GM19193 (cell line): ENCODE measurements around the gene RGS2.

Source experiments
- POLR2A ChIP-seq: IDR thresholded peaks from 4 replicates; pipeline ENCODE4 v1.6.1; 2011; ENCODE audit not compliant: insufficient read depth, insufficient read length; ENCODE audit errors: extremely low read depth

The RGS2 gene

DNA sequence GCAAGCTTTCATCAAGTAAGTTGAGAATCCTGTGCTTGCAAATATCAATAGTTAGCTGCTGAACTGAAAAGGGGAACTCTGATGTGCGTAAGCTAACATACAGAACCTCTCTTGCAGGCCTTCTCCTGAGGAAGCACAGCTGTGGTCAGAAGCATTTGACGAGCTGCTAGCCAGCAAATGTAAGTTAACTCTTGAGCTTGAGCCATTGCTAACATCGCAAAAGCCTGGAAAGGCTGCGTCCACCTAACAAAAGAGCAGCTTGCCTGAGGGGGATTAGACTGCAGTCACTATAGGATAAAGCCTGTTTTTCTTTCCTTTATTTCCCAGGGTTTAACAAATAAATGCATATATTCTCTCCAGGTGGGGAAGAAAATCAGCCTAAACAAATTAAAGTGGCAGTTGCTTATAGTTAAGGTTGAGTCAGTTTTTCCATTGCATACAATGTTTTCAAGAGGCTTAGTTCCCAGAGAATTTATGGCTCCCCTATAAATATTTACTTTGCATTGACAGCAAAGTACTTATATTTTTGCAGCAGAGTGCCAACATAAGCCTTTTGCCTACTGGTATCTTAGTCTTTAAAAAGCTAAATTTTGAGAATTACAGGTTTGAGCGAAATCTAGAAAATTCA is 1.5 kb downstream of the RGS2 start:
- no peak for TF ChIP-seq POLR2A

DNA sequence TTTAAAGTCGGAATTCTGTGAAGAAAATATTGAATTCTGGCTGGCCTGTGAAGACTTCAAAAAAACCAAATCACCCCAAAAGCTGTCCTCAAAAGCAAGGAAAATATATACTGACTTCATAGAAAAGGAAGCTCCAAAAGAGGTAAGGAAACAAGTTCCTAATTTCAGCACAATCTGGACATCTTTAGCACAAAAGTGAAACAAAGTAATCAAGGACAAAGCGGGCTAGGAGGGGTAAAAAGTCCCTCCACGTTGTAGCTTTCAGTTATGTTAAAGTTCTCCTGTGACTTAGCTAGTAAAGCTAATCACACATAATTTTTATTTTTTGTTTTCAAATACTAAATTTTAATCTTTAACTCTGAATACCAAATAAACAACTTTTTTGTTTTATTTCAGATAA is 2.2 kb downstream of the RGS2 start:
- TF ChIP-seq POLR2A, result no peak

DNA sequence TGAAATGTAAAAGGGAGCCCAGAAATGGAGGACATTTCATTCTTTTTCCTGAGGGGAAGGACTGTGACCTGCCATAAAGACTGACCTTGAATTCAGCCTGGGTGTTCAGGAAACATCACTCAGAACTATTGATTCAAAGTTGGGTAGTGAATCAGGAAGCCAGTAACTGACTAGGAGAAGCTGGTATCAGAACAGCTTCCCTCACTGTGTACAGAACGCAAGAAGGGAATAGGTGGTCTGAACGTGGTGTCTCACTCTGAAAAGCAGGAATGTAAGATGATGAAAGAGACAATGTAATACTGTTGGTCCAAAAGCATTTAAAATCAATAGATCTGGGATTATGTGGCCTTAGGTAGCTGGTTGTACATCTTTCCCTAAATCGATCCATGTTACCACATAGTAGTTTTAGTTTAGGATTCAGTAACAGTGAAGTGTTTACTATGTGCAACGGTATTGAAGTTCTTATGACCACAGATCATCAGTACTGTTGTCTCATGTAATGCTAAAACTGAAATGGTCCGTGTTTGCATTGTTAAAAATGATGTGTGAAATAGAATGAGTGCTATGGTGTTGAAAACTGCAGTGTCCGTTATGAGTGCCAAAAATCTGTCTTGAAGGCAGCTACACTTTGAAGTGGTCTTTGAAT is 2.9 kb downstream of the RGS2 start:
- TF ChIP-seq POLR2A, result no peak

DNA sequence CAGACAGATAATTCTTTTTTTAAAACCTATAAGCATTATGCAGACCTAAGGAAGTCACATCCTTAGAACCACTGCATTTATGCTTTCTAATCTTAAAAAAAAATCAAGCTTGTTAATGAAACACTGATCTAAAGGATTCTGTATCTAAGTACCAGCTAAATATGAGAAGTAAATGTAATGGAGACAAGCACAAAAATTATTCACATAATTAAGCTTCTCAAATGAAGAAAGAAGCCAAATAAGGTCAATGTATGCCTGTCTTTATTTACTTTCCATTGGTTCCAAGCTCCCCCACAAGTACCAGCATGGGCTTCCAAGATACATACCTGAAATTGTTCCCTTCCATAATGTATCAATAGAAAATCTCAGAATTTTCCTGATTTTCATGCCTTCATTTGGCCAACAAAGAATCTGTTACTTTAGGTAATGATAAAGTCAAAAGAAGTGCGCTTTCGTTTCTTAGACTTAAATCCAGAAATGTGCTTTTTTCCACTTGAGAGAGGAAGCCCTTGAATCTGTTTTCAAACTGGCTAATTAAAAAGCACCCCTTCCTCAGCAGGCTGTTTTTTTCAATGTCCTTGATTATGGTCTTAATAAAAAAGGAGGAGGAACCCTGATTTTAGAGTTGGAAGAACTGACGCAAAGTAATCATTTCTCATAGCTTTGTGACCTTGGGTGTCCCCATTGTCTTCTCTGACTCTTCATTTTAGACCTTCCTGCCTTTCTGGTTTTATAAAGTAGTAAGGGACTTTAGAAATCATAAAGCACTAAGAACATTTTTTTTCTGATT is 3.8 kb downstream of the RGS2 start:
- no peak for TF ChIP-seq POLR2A

DNA sequence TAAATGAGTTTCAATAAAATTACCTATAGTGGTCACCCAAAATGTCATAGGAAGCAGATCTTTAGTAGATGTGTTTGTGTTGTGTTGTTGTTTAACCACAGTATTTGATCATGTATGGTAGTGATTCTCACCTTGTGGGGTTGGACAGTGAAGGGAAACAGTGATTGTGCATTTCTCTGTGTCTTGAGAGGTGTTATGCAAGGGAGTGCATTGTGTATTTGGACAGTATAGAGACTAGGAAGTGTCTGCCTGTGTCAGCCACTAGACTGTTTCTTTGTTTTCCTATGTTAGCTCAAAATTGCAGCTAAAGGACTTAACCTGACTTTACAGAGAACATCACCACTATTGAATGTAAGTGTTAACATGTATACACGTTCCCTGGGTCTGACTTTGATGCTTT is 6.0 kb downstream of the RGS2 start:
- TF ChIP-seq POLR2A, result no peak

DNA sequence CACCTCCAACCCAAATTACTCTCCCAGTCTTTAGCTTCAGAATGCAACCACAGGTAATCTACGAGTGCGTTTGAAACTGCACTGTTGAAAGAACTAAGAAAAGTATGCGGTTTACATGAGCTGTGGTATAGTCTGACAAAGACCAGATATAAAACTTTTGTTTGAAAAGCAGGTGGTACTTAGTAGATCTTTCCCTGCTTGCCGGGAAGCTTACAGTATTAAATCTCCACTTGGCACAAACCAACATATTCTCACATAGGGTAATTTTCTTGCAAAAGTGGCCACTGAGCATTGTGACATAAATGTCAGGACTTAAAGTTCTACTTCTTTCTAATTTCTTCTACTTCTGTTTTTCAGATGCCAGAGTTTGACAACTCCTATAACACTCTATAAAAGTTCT is 8.4 kb downstream of the RGS2 start:
- TF ChIP-seq POLR2A, result no peak

DNA sequence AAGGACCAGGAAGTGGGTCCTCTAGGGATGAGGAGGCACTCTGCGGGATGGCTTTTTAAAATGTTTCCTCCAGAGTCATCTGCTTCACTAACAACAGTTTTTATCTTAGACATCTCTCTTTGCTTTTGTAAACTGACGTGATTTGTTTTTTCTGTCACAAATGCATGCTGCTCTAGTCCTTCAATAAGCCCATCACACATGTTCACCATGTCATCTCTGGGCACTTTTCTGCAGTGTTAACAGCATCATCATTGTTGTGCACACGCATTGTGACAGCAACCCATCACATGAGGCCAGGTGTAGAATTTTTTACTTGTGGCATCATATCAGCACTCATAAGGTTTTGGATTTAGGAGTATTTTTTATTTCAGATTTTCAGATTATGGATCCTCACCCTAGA is 12.5 kb downstream of the RGS2 start:
- no peak for TF ChIP-seq POLR2A

DNA sequence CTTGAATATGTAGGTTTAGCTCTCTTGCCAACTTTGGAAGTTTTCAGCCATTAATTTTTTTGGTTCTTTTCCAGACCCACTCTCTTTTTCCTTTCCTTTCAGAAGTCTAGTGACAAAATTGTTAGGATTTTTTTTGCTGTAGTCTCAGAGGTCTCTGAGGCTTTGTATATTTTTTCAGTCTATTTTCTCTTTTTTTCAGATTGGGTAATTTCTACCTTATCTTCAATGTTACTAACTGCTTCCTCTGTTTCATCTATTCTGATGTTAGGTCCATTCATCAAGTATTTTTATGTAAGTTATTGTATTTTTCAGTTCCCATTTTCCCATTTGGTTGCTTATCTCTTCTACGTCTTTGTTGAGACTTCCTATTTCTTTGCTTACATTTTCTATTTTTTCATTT is 15.7 kb downstream of the RGS2 start:
- no peak for TF ChIP-seq POLR2A

DNA sequence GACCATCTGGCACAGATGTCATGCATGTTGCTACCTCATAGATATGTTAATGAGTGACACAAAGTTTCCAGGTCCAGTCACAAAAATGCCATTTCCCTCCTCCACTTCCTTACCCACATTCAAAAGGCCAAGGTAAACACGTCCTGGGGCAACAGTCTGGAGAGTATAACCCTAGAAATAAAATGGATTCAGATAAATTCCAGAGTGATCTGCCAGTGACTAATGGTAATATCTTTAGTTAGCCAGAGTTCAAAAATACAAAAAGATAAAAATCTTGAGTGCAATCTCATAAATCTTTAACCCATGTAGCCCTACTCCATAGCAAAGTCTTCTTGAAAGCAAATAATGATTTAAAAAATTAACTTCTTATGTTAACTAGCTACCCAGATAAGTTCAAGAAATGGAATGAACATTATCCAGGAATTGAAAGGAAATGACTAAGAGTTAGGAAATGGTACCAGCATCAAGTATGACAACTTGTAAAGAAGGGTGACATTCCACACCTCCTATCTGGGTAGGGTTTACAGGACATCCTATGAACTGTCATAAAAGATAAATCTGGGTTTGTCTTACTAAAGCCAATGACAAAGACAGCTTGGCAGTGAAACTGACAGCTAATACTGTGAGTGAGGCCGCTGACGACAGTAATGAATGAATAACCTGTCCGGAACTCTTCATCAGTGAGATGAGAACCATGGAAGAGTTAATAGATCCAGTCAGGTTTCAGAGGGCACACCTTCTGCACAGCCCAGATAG is 18.1 kb downstream of the RGS2 start:
- TF ChIP-seq POLR2A, result no peak

DNA sequence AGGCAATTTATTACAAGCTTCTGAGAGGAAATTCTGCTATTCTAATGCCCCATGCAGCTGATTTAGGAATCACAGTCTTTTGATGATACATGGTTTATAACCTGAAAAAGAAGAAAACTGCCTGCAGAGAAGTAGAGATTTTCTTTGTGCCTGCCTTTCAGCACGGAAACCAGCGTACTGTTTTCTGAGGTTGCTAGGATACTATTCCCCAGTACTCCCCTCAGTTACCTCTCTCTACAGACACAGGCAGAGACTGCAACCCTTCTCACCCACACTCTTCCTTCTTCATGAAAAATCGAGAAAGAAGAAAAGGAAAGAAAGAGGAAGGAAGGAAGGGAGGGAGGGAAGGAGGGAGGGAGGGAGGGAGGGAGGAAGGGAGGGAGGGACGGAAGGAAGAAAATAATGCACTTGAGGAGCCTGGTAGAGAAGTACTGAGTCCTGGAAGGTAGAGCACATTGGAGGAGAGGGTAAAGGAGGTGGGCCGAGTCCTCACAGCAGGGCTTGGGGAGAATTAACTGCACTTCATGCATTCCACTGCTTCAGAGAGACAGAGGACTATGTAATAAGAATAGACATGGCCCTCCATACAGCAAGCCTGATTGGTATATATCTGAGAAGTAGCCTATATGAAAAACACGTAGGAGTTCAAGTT is 21.9 kb downstream of the RGS2 start:
- TF ChIP-seq POLR2A, result no peak

DNA sequence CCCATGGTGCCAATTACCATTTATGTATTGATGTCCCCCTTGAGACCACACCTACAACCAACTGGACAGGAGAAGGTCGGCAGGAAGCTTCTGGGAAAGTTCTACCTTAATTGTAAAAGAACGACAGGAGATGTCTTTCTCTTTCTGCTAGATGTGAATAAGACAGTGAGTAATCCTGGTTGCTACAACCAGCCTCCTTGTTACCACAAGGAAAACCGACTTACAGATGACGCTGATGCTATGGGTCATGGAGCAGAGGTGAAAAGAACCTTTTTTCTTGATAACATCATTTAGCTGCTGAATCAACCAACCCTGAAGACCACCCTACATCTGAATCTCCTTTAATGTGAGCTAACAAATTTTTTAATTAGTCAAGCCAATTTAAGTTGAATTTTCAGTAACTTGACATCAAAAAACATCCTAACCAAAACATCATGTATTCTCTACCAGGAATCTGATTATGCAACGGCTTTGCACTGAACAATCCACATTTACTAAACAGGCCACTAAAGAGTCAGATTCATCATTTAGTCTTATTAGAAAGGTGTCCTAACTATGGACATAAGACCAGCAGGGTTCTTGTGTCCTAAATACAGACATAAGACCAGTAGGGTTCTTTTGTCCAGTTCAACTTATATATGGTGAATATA is 23.0 kb downstream of the RGS2 start:
- no peak for TF ChIP-seq POLR2A

DNA sequence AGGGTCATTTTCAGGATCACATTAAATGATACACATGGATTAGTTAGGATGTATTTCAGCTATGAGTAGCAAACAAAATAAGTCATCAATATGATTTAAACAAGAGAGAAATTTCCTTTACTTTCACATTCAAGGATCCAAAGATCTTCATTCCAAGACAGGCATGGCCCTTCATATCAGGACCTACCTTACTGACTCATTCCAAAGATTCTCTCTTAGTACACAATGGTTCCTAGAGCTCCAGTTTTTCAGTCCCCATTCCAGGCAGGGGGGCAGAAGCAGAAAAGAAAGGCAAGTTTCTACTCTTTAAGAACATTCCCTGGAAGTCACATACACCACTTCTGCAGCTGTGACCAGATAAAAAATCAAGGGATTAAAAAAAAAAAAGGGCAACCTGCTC is 23.7 kb downstream of the RGS2 start:
- TF ChIP-seq POLR2A, result no peak

DNA sequence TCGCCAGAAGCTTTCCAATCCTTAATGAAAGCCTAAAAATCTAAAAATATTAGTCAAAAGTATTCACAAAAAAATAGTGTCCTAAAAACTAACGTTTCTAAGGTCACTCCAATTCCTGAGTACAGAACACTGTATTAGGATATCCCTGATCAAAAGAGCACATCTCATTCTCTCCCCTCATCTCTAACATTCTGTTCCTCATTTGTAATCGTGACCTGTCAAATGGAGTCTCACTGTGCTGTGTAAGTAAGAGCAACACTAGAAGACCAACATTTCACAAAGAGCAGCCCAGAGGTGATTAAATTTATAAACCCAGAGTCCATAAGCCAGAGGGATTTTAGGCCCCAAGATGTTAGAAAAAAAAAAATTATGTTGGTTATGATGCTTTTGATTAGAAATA is 26.3 kb downstream of the RGS2 start:
- TF ChIP-seq POLR2A, result no peak

DNA sequence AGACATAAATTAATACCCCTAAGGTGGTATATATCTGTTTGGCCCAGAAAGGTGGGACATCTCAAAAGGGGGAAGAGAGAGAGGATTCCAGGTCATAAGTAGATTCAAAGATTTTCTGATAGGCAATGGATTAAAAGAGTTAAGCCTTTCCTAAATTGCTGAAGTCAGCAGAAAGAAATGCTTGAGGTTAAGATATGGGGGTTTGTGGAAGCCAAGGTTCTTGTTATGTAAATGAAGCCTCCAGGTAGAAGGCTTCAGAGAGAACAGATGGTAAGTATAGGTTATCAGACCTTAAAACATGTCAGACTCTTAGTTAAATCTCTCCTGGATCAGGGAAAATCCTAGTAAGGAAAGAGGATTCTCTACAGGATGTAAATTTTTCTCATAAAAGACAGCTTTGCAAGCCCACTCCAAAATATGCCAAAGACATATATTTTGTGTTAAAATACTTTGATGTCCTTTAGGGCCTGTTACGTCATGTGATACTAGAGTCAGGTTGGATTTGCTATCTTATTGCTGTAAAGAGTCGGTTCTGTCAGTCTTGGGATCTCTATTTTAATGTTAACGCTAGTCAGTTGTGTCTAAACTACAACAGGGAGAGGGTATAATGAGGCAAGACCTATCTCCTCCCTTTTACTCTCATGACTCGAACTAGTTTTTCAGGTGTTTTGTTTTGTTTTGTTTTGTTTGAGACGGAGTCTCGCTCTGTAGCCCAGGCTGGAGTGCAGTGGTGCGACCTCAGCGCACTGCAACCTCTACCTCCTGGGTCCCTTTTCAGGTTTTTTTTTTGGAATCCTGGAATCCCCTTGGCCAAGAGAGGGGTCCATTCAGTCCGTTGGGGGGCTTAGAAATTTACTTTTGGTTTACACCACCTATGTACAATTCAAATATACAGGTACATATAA is 30.6 kb downstream of the RGS2 start:
- no peak for TF ChIP-seq POLR2A

DNA sequence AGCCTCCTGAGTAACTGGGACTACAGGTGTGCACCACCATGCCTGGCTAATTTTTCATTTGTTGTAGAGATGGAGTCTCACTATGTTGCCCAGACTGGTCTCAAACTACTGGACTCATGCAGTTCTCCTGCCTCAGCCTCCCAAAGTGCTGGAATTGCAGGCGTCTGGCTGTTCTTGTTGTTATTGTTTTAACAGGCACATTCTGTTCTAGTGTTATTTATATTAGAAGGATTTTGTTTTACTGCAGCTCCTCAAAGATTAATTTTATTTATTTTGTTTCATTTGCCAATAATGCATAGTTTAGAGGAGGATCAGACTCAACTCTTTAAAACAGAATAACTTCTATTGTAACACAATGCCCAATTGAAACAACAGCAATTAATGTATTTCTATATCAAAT is 35.5 kb downstream of the RGS2 start:
- TF ChIP-seq POLR2A, result no peak
